Mammary epithelial cell (primary cell): ENCODE results near the gene ARHGAP26.

Experiments
- CTCF ChIP-seq, 2 donors: IDR thresholded peaks in 1 of 2; conservative IDR thresholded peaks in 1 of 2; 2 replicates each; pipeline ENCODE4 v1.5.1; 2011 to 2012; ENCODE audit warnings: inconsistent platforms in 2 of 2, low read length in 2 of 2, mild to moderate bottlenecking in 2 of 2, control low read depth in 1 of 2, low read depth in 1 of 2; ENCODE audit not compliant: insufficient read depth in 1 of 2; ENCODE audit errors: extremely low read depth in 1 of 2
- EZH2 ChIP-seq: IDR thresholded peaks from 2 replicates; pipeline ENCODE4 v1.6.1; 2012; ENCODE audit warnings: low read length, inconsistent platforms, borderline replicate concordance

- TF ChIP-seq CTCF (conservative IDR thresholded peaks at IDR 0.05 in 1 of 2, IDR thresholded peaks at IDR 0.05 in 1 of 2; ENCODE audit: extremely low read depth in 1 of 2, insufficient read depth in 1 of 2, low read depth in 1 of 2, low read length in 2 of 2), result peak; percentile 18 to 40
- no peak for TF ChIP-seq EZH2
Measured at GRCh38 chr5:142924135-142924883, 154.1 kb downstream of the ARHGAP26 start.
